GM11168 (cell line): ENCODE results near the gene CHRNB2.

Experiments used
- in situ Hi-C: fragments of 300-500 bp; cut with MboI; formaldehyde crosslinking; loops from one replicate; pipeline ENCODE4 v1.12.0; 2022; ENCODE audit warnings: low sequenced_read_pairs; ENCODE audit not compliant: unreplicated experiment

CHRNB2 gene

DNA sequence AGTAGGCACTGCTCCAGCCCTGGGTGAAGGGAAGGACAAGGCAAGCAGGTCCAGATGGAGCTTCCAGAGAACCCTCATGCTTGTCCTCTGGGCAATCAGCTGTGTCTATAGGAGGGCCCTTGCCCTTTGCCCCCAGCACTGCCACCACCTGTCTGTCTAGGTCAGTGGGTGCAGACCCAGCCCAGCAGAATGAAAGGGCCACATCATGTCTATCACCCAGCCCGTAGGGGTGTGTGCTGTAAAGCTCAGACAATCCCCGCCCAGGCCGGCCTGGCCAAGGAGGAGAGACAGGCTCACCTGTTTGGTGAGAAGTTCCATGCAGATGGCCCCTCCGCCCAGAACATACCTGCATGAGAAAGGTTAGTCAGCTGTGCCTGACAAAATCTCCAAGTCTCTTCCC is 16.1 kb upstream of the CHRNB2 start:
- in situ Hi-C loops, result loop anchor here (5.0 kb wide), 1 partner anchor 64 kb away; no protein-coding TSS in a partner anchor

DNA sequence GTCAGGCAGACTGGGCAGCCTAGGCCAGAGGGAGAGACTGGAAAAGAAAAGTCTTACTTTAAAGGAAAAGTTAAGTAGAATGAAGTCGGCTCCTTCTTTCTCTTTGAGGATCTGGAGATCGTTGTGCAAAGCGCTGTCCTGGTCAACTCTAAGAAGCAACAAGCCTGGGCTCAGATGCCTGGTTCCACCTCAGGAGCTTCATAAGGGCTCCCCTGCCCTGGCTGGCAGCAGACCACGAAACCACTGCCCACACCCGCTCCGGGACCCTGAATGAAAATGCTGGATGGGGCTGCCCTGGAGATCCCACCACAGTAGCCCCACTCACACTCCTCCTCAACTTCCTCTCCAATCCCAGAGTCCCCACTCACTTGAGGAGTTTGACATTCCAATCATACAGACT is 15.5 kb upstream of the CHRNB2 start:
- in situ Hi-C loops, result loop anchor here (5.0 kb wide), 1 partner anchor 65 kb away; no protein-coding TSS in a partner anchor

DNA sequence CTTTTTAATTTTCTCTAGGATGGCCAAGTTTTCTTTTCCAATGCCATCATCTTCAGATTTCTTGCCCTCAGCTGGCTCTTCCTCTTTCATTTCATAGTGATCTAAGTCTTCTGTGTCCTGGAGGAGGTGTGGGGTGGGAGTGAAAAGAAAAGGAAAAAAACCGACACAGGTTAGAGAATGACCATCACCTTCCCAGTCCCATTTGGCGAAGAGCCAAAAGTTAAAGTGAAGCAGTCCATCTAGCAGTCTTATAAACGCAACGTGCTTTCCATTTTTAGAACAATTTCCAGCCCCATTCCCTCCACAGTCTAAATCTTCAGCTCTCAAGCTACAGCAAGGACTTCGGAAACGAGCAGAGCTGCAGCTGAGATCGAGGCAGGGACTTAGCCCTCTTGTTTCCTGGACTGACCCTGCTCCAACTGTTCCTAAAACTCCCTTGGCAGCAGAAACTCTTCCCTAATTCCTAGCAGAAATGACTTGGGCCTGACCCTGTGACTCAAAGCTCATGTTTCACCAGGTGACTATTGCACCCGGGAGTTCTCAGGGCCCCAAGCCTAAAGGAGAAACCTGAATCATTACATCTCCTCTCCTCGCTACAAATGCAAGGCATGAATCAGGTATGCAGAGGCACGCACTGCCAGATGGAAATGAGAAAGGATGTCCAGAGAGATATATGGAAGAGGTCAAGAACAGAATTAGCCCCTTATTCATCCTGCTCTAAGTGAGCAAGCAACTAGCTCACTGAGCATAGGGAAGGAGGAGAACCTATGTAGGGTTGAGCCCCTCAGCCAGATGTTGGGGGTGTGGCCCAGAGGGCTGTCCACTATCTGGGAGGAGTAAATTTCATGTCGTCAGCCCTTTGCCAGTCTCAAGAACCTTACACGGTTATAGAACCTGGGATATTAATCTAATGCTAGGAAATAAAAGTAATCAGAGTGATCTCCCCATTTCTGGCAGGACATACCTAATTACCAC is 14.2 kb upstream of the CHRNB2 start:
- in situ Hi-C loops, result loop anchor here (5.0 kb wide), 1 partner anchor 66 kb away; no protein-coding TSS in a partner anchor

DNA sequence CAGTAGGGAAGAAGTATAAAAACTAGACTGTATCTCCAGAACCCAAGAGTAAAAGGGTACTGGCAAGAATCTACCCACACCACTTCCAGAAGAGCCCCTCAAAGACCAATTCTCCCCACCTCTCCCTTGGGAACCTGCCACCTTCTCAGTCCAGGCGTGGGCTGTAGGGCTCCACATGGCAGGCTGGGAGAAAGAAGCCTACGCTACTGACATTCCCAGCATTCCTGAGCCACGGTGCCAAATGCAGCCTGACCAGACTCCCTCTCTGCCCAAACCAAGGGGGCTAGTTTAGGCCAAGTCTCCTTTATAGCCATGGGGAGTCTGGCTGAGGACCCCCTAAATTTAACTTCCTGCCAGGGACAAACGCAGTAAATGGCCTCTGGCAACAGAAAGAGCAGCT is 11.2 kb upstream of the CHRNB2 start:
- in situ Hi-C loops, result no loop called here

DNA sequence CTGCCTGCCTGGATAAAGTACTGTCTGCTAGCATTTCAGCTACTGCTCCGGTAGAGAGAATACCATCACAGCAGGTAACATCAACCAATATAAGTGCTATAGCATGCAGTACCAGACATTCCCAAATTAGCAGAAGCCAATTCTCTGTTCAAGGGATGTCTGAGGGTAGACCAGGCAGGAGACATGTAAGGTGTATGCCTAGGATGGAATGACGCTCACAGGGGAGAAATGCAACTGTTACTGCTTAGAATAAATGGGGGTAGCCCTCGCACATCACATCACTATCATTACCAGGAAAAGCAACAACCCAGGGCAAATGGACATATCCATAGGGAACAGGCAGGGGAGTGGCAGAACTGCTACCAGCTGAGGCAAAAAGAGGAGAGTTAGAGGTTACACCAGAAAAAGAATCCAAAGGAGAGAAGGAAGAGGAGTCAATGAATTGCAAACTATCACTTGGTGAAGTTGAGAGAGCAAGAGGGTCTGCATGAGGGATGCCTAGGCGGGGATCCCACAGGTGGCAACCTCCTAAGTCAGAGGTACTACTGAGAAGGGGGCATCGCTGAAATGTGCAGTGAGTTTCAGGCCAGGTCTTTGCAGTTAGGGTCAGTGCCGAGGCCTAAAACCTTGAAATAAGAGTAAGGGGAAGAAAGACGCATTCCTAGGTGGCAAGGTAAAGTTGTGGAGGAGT is 10.2 kb upstream of the CHRNB2 start:
- in situ Hi-C loops, result no loop called here

DNA sequence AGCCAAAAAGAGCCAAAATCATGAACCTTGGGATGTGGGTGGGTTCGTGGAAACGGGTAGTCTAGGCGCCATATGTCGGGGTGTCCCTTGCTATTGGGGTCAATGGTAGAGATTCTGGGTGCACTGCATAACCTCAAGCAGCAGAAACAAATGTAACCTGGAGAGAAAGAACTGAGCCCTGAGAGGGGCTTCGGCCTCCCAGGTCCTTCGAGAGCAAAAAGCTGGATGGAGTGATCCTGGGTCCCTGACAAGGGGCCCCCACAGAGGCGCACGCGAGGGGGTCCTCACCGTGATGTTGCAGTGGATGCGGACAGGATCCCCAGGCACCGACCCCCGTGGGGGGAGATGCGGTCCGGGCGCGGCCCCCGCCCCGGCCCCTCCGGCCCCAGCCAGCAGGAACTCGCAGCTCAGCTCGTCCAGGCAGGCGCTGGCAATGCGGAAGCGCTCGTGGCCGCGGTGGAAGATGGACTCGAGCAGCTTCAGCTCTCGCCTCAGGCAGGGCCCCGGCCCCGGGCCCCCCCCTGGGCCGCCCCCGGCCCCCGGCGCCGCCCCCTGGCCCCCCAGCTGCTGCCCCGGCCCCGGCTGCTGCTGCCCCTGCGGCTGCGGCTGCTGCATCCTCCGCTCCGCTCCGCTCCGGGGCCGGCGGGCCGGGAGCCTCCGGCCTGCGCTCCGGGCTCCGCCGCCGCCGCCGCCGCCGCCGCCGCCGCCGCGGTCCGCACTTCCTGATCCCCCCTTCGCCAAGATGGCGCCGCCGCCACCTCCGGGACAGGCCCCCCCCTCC is 9.4 kb upstream of the CHRNB2 start, which contains the start of gene UBE2Q1:
TSS of gene UBE2Q1 (minus strand) at position 724 of the 781 bp plus-strand sequence. CDS start at position 615, 109 bp downstream.
- in situ Hi-C loops, result no loop called here

DNA sequence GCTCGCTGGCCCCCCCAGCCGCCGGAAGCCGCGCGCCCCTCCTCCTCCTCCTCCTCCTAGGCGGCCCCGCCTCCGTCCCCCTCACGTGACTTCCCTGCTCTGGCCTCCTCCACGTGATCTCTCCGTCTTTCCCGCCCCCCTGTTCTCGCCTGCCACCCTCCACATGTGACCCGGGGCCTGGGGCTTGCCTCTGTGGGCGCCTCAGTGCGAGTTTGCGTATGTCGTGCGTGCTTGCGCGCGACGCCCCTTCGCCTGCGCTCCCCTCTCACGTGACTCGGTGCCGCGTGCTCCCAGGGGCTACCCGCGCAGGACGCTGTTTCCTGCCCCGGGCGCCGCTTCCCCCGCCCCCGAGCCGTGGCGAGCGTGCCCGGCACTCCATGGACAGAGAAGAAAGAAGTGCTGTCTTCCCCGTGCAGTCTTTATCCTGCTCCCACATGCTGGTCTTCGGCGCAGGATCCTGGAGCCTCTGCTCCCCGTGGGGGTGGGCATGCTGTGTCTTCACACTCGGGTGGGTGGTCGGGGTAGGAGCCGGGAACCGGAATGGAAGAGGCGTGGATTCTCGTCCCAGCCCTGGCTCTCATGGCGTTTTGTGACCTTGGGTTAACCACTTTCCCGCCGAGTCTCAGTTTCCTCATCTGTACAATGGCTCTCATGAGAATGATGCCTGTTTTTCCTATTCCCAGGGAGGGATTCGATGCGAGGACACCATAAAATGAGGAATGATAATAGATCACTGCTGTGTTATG is 8.7 kb upstream of the CHRNB2 start:
- in situ Hi-C loops, result no loop called here

DNA sequence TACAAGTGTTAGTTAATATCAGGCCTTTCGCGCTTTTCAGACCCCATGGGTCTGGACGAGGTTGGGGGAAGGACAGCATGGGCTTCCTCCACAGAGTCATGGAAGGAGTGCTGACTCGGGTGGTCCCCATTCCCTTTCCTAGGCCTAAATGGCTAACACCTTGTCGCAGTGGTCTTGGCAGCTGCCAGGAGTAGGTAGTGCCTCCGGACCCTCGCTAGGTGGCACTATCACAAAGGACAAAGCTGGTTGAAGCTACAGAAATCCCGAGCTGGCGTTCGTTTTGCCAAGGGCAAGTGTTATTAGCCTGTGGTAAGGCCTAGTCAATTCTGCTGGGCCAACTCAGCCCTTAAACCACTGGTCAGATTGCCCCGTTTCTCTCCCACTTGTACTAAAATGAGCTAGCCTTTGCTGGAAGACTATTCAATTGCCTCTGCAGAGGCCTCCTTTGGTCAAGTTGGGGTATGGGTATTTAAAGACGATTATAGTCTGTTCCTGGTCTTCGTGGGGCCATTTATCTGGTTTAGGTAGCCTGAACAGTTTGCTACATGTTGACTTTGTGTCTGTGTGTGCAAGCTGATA is 8.0 kb upstream of the CHRNB2 start:
- in situ Hi-C loops, result no loop called here

DNA sequence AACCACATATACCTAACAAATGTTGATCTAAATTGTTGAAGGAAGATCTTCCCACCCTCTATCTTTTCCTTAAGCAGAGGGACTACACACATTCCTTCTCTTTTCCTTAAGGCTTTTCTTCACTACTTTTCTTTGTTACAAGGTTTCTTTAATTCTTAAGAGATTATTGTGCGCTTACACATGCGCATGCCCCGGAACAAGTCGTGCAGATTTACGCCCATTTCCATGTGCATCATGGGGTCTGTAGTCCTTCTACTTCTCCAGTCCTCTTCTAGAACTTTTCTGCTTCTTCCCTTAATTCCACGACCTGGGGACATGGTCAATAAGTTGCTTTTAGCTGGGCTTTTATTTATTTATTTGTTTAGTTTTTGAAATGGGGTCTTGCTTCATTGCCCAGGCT is 1.7 kb upstream of the CHRNB2 start:
- in situ Hi-C loops, result no loop called here

DNA sequence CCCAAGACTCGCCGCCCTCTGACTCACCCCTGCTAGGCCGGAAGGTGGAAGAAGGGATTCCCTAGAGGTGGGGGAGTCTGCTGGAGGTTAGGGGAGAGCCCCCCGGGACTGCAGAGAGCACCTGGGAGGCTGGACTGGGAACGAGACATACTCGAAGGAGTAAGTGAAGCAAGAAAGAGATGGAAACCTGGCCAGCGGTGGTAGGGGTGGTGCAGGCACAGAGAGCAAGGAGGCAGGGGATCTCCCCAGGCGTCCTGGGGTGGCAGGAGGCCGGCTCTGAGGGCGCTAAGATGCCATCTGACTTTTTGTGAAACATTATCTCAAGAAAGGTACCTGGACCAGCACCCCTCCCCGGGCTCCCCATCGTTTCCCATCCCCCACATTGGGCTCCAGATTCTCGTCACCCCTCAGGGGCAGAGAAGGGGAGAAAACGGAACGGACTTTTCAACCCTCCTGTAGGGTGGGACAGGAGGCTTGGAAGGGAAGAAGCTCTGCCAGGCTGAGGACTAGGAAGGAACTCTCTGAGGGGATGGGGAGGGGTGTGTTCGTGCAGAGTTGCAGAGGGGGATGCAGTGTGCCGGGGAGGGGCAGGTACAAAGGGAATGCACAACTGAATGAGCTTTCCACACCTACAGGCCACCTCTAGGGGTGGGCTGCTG is 708 bp downstream of the CHRNB2 start:
- in situ Hi-C loops, result no loop called here

DNA sequence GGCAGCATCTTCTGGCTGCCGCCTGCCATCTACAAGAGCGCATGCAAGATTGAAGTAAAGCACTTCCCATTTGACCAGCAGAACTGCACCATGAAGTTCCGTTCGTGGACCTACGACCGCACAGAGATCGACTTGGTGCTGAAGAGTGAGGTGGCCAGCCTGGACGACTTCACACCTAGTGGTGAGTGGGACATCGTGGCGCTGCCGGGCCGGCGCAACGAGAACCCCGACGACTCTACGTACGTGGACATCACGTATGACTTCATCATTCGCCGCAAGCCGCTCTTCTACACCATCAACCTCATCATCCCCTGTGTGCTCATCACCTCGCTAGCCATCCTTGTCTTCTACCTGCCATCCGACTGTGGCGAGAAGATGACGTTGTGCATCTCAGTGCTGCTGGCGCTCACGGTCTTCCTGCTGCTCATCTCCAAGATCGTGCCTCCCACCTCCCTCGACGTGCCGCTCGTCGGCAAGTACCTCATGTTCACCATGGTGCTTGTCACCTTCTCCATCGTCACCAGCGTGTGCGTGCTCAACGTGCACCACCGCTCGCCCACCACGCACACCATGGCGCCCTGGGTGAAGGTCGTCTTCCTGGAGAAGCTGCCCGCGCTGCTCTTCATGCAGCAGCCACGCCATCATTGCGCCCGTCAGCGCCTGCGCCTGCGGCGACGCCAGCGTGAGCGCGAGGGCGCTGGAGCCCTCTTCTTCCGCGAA is 3.8 kb downstream of the CHRNB2 start:
- in situ Hi-C loops, result no loop called here

DNA sequence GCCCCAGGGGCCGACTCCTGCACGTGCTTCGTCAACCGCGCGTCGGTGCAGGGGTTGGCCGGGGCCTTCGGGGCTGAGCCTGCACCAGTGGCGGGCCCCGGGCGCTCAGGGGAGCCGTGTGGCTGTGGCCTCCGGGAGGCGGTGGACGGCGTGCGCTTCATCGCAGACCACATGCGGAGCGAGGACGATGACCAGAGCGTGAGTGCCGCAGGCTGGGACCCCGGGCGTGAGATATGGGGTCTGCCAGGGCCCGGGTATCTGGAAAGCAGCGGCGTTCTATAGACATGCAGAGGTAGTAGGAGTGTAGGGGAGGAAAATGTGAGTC is 4.3 kb downstream of the CHRNB2 start:
- in situ Hi-C loops, result no loop called here

DNA sequence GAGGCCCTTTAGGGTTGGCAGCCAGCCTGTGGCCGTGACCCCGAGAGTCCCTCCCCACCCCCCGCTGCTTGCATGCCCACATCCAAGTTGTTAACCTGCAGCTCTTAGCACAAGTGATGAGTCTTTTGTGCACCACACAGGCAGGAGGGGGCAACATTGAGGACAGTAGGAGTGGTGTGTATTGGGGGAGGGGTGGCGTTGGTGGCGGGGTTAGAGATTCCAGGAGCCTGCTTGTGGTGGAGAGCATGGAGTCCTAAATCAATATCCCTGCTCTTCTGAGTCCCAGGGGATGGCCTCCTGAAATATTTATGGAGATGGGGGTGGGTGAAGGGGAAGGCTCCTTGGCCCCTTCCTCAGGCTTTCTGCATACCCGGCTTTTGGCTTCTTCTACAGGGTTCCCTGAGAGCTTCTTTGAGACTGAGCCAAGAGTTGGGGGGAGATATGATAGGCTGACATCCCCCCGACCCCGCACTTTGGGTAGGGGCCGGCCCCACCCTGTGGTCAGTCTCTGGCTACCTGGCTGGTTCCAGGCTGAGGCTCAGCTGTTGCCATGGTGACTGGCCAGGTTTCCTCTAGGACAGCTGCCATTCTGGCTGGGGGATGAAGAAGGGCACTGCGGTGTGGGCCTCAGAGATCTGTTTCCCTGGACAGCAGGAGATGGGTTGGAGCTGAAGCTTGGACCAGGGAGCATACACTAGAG is 5.0 kb downstream of the CHRNB2 start:
- in situ Hi-C loops, result no loop called here

DNA sequence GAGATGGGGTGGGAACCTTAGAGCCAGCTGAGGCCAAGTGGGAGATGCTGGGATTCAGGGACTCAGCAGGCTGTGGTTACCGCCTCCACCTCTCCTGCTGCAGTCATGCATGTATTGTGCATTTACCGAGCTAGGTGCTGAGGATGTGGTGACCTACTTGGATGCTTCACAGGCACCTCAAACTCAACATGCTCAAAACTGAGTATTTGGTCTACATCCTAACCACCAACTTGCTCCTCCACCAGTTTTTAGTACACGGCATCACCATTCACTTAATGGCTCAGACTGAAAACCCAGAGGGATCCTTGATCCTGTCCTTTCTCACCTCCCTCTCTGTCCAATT is 5.6 kb downstream of the CHRNB2 start:
- in situ Hi-C loops, result no loop called here

DNA sequence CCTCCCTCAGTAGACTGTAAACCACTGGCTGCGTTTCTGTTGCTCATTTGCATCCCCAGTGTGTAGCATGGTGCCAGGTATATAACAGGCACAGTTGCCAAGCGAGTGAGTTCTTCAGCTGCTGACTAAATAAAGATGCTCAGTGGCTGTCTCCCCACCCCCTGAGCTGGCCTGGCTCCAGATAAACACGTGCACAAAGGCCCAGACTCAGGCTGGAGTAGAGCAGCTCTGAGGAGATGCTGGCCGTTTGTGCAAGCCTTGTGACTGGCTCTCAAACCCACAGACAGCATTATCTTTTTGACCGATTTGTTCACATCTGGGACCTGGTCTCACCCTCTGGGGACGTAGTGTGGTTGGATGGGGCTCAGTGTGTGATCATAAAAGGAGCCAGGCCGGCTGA is 7.1 kb downstream of the CHRNB2 start:
- in situ Hi-C loops, result no loop called here

DNA sequence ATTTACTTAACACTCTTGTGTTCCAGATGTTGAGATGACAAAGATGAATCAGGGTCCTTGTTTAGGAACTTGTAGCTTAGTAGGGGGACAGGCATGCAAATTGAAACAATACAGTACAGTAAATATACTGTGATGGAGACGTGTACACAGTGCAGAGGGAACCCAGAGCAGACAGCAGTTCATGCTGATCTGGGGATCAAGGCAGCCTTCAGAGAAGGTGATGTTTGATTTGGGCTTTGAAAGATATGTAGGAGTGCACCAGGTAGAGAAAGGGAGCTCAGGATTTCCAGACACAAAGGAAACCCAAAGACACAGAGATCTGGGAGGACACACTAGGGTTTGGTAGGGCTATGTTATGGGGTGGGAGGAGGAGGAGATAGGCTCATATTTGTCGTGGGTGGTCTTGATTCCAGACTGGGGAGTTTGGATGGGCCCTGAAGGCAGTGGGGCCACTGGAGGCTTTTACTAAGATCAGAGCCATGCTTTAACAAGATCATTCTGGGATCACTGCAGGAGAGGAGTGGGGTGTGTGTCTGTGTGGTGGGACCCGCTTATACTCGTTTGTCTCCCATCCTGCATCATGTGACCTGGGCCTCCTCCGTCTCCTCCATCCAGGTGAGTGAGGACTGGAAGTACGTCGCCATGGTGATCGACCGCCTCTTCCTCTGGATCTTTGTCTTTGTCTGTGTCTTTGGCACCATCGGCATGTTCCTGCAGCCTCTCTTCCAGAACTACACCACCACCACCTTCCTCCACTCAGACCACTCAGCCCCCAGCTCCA is 7.8 kb downstream of the CHRNB2 start:
- in situ Hi-C loops, result no loop called here

DNA sequence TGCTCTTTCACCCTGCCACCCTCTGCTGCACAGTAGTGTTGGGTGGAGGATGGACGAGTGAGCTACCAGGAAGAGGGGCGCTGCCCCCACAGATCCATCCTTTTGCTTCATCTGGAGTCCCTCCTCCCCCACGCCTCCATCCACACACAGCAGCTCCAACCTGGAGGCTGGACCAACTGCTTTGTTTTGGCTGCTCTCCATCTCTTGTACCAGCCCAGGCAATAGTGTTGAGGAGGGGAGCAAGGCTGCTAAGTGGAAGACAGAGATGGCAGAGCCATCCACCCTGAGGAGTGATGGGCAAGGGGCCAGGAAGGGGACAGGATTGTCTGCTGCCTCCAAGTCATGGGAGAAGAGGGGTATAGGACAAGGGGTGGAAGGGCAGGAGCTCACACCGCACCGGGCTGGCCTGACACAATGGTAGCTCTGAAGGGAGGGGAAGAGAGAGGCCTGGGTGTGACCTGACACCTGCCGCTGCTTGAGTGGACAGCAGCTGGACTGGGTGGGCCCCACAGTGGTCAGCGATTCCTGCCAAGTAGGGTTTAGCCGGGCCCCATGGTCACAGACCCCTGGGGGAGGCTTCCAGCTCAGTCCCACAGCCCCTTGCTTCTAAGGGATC is 8.5 kb downstream of the CHRNB2 start:
- in situ Hi-C loops, result no loop called here
